HEK293 (cell line): ENCODE data around the gene MT1A.

ENCODE experiments used
- CTCF ChIA-PET: fragments of 350-600 bp; formaldehyde crosslinking; extraction: SDS; loops from one replicate; lab custom pipeline; 2021; ENCODE audit warnings: antibody characterized with exemption; lab: Yijun Ruan, JAX
- POLR2A ChIA-PET: fragments of 300-600 bp; formaldehyde crosslinking; extraction: SDS; loops from one replicate; lab custom pipeline; 2020; ENCODE audit warnings: antibody characterized with exemption, inconsistent platforms; lab: Yijun Ruan, JAX
- H3K27ac ChIP-seq: fragments of 200-500 bp; sonication (Bioruptor generic); 2 replicates; pipeline ENCODE4 v1.5.1; 2014; ENCODE audit warnings: low read depth, low read length, control low read depth, inconsistent platforms; ENCODE audit errors: extremely low read depth
- H3K36me3 ChIP-seq, 2 experiments: fragments of 200-500 bp in 1 of 2; sonication (Bioruptor generic) in 1 of 2; 1 replicate in 1 of 2; 2 replicates in 1 of 2; pipeline ENCODE4 v1.5.1; 2014 to 2017; ENCODE audit warnings: inconsistent platforms in 2 of 2, low read length in 2 of 2; ENCODE audit not compliant: control insufficient read depth in 2 of 2, insufficient read depth in 1 of 2
- H3K4me1 ChIP-seq: fragments of 200-500 bp; sonication (Bioruptor generic); 2 replicates; pipeline ENCODE4 v1.5.1; 2014; ENCODE audit warnings: mild to moderate bottlenecking, low read length, inconsistent platforms; ENCODE audit not compliant: control insufficient read depth, insufficient read depth
- H3K4me3 ChIP-seq: 2 replicates; pipeline ENCODE4 v1.5.1; 2011; ENCODE audit warnings: low read depth, mild to moderate bottlenecking, control low read depth, low read length, moderate library complexity
- H3K9me3 ChIP-seq: fragments of 200-500 bp; sonication (Bioruptor generic); 2 replicates; pipeline ENCODE4 v1.5.1; 2014; ENCODE audit warnings: low read depth, low read length, inconsistent platforms; ENCODE audit not compliant: control insufficient read depth, insufficient read depth
- IKZF3 ChIP-seq: fragments of 450-650 bp; IDR thresholded peaks from 2 replicates; pipeline ENCODE4 v1.5.0; 2018; ENCODE audit warnings: missing biosample characterization, mild to moderate bottlenecking, missing genetic modification characterization, moderate library complexity
- KLF8 ChIP-seq: fragments of 450-650 bp; formaldehyde crosslinking; IDR thresholded peaks from 2 replicates; pipeline ENCODE4 v1.5.1; 2016; ENCODE audit warnings: missing biosample characterization, missing genetic modification characterization
- MZF1 ChIP-seq: fragments of 450-650 bp; formaldehyde crosslinking; IDR thresholded peaks from 2 replicates; pipeline ENCODE4 v1.5.1; 2017; ENCODE audit warnings: missing biosample characterization, missing genetic modification characterization, borderline replicate concordance
- TCF7L2 ChIP-seq: IDR thresholded peaks from 2 replicates; pipeline ENCODE4 v1.6.1; 2011; ENCODE audit warnings: low read depth, mild to moderate bottlenecking, inconsistent platforms, low read length, moderate library complexity, borderline replicate concordance
- YY2 ChIP-seq: fragments of 450-650 bp; formaldehyde crosslinking; IDR thresholded peaks from 2 replicates; pipeline ENCODE4 v1.5.1; 2016; ENCODE audit warnings: missing biosample characterization, missing genetic modification characterization
- ZNF10 ChIP-seq: fragments of 450-650 bp; formaldehyde crosslinking; IDR thresholded peaks from 2 replicates; pipeline ENCODE4 v1.5.1; 2017; ENCODE audit warnings: missing biosample characterization, missing genetic modification characterization
- ZNF157 ChIP-seq: fragments of 450-650 bp; formaldehyde crosslinking; IDR thresholded peaks from 2 replicates; pipeline ENCODE4 v1.5.1; 2016; ENCODE audit warnings: missing biosample characterization, missing genetic modification characterization
- ZNF324 ChIP-seq: fragments of 450-650 bp; formaldehyde crosslinking; IDR thresholded peaks from 2 replicates; pipeline ENCODE4 v1.5.1; 2016; ENCODE audit warnings: missing biosample characterization, missing genetic modification characterization
- ZNF404 ChIP-seq: fragments of 450-650 bp; formaldehyde crosslinking; IDR thresholded peaks from 2 replicates; pipeline ENCODE4 v1.5.1; 2017; ENCODE audit warnings: missing biosample characterization, missing genetic modification characterization
- ZNF510 ChIP-seq: fragments of 450-650 bp; formaldehyde crosslinking; IDR thresholded peaks from 2 replicates; pipeline ENCODE4 v1.5.1; 2018; ENCODE audit warnings: mild to moderate bottlenecking, missing genetic modification characterization, missing biosample characterization; ENCODE audit not compliant: insufficient replicate concordance
- ZNF514 ChIP-seq: fragments of 450-650 bp; formaldehyde crosslinking; IDR thresholded peaks from 2 replicates; pipeline ENCODE4 v1.5.1; 2016; ENCODE audit warnings: missing biosample characterization, missing genetic modification characterization
- ZNF518A ChIP-seq: fragments of 450-650 bp; formaldehyde crosslinking; conservative IDR thresholded peaks from 2 replicates; pipeline ENCODE4 v1.5.1; 2016; ENCODE audit warnings: low read depth, missing biosample characterization, missing genetic modification characterization
- ZNF529 ChIP-seq: fragments of 450-650 bp; formaldehyde crosslinking; IDR thresholded peaks from 2 replicates; pipeline ENCODE4 v1.5.1; 2017; ENCODE audit warnings: missing genetic modification characterization, missing biosample characterization; ENCODE audit not compliant: insufficient replicate concordance
- ZNF555 ChIP-seq: fragments of 450-650 bp; formaldehyde crosslinking; conservative IDR thresholded peaks from 2 replicates; pipeline ENCODE4 v1.5.1; 2017; ENCODE audit warnings: missing biosample characterization, mild to moderate bottlenecking, missing genetic modification characterization, inconsistent platforms
- ZNF571 ChIP-seq: fragments of 450-650 bp; formaldehyde crosslinking; IDR thresholded peaks from 2 replicates; pipeline ENCODE4 v1.5.0; 2017; ENCODE audit warnings: missing biosample characterization, missing genetic modification characterization
- ZNF596 ChIP-seq: fragments of 450-650 bp; IDR thresholded peaks from 2 replicates; pipeline ENCODE4 v1.5.0; 2018; ENCODE audit warnings: missing biosample characterization, mild to moderate bottlenecking, missing genetic modification characterization, moderate library complexity
- ZNF610 ChIP-seq: fragments of 450-650 bp; formaldehyde crosslinking; IDR thresholded peaks from 2 replicates; pipeline ENCODE4 v1.5.1; 2016; ENCODE audit warnings: missing biosample characterization, missing genetic modification characterization, borderline replicate concordance
- ZNF791 ChIP-seq: fragments of 450-650 bp; formaldehyde crosslinking; IDR thresholded peaks from 2 replicates; pipeline ENCODE4 v1.5.1; 2016; ENCODE audit warnings: missing biosample characterization, missing genetic modification characterization
- ZNF837 ChIP-seq: fragments of 450-650 bp; formaldehyde crosslinking; IDR thresholded peaks from 2 replicates; pipeline ENCODE4 v1.5.1; 2016; ENCODE audit warnings: missing biosample characterization, missing genetic modification characterization
- TF ChIP-seq, protein P1 (sequence below): fragments of 450-650 bp; formaldehyde crosslinking; IDR thresholded peaks from 2 replicates; pipeline ENCODE4 v1.5.1; 2017; ENCODE audit warnings: missing biosample characterization, mild to moderate bottlenecking, missing genetic modification characterization, moderate library complexity

MT1A gene

DNA sequence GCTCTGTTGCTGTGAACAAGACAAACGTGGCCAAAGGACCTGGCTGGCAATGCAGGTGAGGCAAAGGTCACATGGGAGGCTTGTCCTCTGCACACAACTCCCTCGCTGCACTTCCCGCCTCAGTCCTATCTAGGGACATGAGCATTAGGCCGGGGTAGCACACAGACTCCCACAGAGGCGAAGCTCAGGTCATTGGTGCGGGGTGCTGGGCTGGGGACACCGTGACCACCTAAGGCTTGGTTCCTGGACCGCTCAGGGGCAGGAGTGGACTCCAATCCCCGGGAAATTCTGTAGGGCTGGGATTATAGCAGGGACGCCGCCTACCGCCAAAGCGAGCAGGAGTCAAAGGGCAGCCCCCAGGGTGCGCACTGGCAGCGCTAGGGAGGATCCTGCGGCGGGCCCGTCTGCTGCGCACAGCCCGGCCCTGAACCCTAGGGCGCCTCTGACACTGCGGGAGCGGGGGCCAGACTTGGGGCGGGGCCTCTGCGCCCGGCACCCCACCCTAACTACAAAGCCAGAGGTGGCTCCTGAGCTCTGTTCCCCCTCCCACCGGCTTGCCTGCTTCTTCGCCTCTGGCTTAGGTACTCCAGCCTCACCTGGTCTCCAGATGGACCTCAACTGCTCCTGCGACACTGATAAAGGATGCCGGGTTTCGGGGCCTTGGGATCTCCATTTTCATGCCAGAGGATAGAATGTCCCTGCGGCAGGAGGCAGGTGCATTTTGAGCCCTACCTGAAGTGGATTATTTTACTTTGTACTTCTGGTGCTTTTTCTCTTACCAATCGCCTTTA is 9.4 kb downstream of the MT1A start:
- Histone ChIP-seq H3K9me3 (no peaks in the 10 kb centered on the region), H3K27ac (no peak overlapping the region)
- POLR2A ChIA-PET, result no interaction called here
- TF ChIP-seq ZNF404 (no peak), ZNF555 (tag by site-specific recombination) (no peak), ZNF791 (tag by site-specific recombination) (no peak), ZNF571 (tag by site-specific recombination) (no peak), ZNF514 (tag by site-specific recombination) (no peak), ZNF596 (tag by site-specific recombination) (no peak), IKZF3 (no peak), MZF1 (tag by site-specific recombination) (no peak), ZNF324 (tag by site-specific recombination) (no peak)
- TF ChIP-seq, all 188 proteins: peak for 0
- CTCF ChIA-PET, result interaction anchor here (0.7 kb wide), 1 partner anchor 71 kb away, joined by 4 read pairs; no protein-coding TSS in a partner anchor
- no peak overlapping the region for H3K4me3 ChIP-seq
- no peaks in the 10 kb centered on the region for H3K4me1 ChIP-seq
- no peaks in the 10 kb centered on the region for H3K36me3 ChIP-seq

GRCh38 chr16:56649271-56649670 is 10.8 kb downstream of the MT1A start:
- H3K4me1 ChIP-seq, result no peaks in the 10 kb centered on the region
- TF ChIP-seq ZNF518A (tag by site-specific recombination), result no peak
- TF ChIP-seq YY2 (tag by site-specific recombination), result no peak
- no peak for TF ChIP-seq ZNF10 (tag by site-specific recombination)
- TF ChIP-seq ZNF157 (tag by site-specific recombination), result no peak
- TF ChIP-seq, protein P1, sequence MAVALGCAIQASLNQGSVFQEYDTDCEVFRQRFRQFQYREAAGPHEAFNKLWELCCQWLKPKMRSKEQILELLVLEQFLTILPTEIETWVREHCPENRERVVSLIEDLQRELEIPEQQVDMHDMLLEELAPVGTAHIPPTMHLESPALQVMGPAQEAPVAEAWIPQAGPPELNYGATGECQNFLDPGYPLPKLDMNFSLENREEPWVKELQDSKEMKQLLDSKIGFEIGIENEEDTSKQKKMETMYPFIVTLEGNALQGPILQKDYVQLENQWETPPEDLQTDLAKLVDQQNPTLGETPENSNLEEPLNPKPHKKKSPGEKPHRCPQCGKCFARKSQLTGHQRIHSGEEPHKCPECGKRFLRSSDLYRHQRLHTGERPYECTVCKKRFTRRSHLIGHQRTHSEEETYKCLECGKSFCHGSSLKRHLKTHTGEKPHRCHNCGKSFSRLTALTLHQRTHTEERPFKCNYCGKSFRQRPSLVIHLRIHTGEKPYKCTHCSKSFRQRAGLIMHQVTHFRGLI (tag by site-specific recombination), result no peak
- no peak for TF ChIP-seq ZNF529 (tag by site-specific recombination)
- no peak for TF ChIP-seq KLF8 (tag by site-specific recombination)
- no peak for TF ChIP-seq ZNF510 (tag by site-specific recombination)
- no peak for TF ChIP-seq TCF7L2
- no peak for TF ChIP-seq ZNF610 (tag by site-specific recombination)
- no peak for TF ChIP-seq ZNF837 (tag by site-specific recombination)
- ChIA-PET POLR2A (no interaction called here), CTCF (interaction anchor here (0.6 to 1.4 kb wide), 5 partner anchors 11 to 135 kb away, joined by 3 to 5 read pairs (median 4); partner anchors contain the start of gene MT1A)
- no peaks in the 10 kb centered on the region for H3K36me3 ChIP-seq
- H3K4me3 ChIP-seq, result no peak overlapping the region
- no peaks in the 10 kb centered on the region for H3K9me3 ChIP-seq
- H3K27ac ChIP-seq, result no peak overlapping the region
